ENCODE measurements around the gene ERC2. TPM values are rescaled to one million over a fixed set of nuclear protein-coding genes. Genes with fewer than 3 reads are reported as not detected.

ERC2 gene
- total and polyA plus RNA-seq, 9 donors, result 1.2 to 9.4 (median 5.4) TPM

- Histone ChIP-seq H3K4me1 (ENCODE audit: insufficient read depth) (peaks cover 16% of the 10 kb centered on the region), H3K9me3 (no peaks in the 10 kb centered on the region), H3K4me3 (no peak overlapping the region), H3K27me3 (no peaks in the 10 kb centered on the region), H3K27ac (no peak overlapping the region), H3K36me3 (no peaks in the 10 kb centered on the region)
- 81 to 85% (median 81%) methylated on average over 4 of the region's 4 CpGs for WGBS, 3 donors
- intact Hi-C loops (cut with DNase I), result loop anchor here in 2 of 4 donors (10.0 kb wide), 2 partner anchors 564 to 1194 kb away; partner anchors contain the start of gene WNT5A (in 1 of the 2)
- TF ChIP-seq EP300 (IDR thresholded peaks at IDR 0.05), result no peak
- TF ChIP-seq POLR2A (IDR thresholded peaks at IDR 0.05), result no peak
- TF ChIP-seq, protein P1, sequence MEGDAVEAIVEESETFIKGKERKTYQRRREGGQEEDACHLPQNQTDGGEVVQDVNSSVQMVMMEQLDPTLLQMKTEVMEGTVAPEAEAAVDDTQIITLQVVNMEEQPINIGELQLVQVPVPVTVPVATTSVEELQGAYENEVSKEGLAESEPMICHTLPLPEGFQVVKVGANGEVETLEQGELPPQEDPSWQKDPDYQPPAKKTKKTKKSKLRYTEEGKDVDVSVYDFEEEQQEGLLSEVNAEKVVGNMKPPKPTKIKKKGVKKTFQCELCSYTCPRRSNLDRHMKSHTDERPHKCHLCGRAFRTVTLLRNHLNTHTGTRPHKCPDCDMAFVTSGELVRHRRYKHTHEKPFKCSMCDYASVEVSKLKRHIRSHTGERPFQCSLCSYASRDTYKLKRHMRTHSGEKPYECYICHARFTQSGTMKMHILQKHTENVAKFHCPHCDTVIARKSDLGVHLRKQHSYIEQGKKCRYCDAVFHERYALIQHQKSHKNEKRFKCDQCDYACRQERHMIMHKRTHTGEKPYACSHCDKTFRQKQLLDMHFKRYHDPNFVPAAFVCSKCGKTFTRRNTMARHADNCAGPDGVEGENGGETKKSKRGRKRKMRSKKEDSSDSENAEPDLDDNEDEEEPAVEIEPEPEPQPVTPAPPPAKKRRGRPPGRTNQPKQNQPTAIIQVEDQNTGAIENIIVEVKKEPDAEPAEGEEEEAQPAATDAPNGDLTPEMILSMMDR (IDR thresholded peaks at IDR 0.05), result no peak
- no peak for DNase-seq
Observed at GRCh38 chr3:56048946-56049345, 419.3 kb downstream of the ERC2 start.

- 87 to 94% (median 93%) methylated on average over 1 of the region's 1 CpG for WGBS, 3 donors
- no peak overlapping the region for H3K4me3 ChIP-seq
- intact Hi-C loops (cut with DNase I), result loop anchor here in 2 of 4 donors (10.0 kb wide), 2 partner anchors 564 to 1194 kb away; partner anchors contain the start of gene WNT5A (in 1 of the 2)
- H3K4me1 ChIP-seq (ENCODE audit: insufficient read depth), result peaks cover 16% of the 10 kb centered on the region
- H3K27me3 ChIP-seq, result no peaks in the 10 kb centered on the region
- no peaks in the 10 kb centered on the region for H3K9me3 ChIP-seq
- no peak for TF ChIP-seq POLR2A (IDR thresholded peaks at IDR 0.05)
- no peak for TF ChIP-seq EP300 (IDR thresholded peaks at IDR 0.05)
- TF ChIP-seq, protein P1 (IDR thresholded peaks at IDR 0.05), result no peak
- no peak for DNase-seq
- no peaks in the 10 kb centered on the region for H3K36me3 ChIP-seq
- H3K27ac ChIP-seq, result no peak overlapping the region
Observed at GRCh38 chr3:56048331-56048730, 419.9 kb downstream of the ERC2 start.

DNA sequence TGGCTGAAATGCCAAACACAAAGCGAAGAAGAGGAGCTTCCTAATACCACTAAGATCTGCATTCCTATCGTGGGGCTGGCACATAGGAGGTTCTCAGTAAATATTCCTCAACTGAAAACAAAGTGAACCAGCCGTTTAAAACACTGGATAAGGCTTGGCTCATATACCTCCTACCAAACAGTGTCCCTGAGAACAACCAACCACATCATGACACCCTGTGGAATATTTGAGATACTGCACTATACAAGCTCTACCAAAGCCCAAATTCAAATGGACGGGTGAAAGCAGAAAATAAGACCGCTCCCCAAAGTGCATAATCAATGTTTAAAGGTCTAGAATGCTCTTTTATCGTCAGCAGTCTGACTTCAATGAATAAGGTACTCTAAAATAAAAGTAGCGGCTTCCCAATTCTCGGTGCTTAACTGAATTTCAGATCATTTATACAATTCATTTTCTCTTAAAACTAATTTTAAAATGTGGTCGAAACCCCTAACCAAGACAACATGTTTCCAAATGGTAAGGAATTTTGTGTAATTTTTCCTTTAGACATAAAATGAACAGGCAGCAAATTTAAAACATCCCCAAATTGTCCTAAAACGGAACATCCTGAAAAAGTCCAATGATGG lies 425.8 kb downstream of the ERC2 start:
- no peak overlapping the region for H3K4me3 ChIP-seq
- intact Hi-C loops (cut with DNase I), result loop anchor here in 3 of 4 donors (5.0 to 10.0 kb wide), 3 partner anchors 555 to 1188 kb away; partner anchors contain the start of gene WNT5A (in 3 of the 3)
- no peaks in the 10 kb centered on the region for H3K27me3 ChIP-seq
- H3K4me1 ChIP-seq (ENCODE audit: insufficient read depth), result no peaks in the 10 kb centered on the region
- no peak for DNase-seq
- H3K27ac ChIP-seq, result no peak overlapping the region
- H3K36me3 ChIP-seq, result no peaks in the 10 kb centered on the region
- no peak for TF ChIP-seq EP300 (IDR thresholded peaks at IDR 0.05)
- TF ChIP-seq POLR2A (IDR thresholded peaks at IDR 0.05), result no peak
- TF ChIP-seq, protein P1 (IDR thresholded peaks at IDR 0.05), result peak; percentile 53 to 66 (median 59)
- WGBS, 3 donors, result 31 to 38% (median 33%) methylated on average over 10 of the region's 10 CpGs
- H3K9me3 ChIP-seq, result no peaks in the 10 kb centered on the region

DNA sequence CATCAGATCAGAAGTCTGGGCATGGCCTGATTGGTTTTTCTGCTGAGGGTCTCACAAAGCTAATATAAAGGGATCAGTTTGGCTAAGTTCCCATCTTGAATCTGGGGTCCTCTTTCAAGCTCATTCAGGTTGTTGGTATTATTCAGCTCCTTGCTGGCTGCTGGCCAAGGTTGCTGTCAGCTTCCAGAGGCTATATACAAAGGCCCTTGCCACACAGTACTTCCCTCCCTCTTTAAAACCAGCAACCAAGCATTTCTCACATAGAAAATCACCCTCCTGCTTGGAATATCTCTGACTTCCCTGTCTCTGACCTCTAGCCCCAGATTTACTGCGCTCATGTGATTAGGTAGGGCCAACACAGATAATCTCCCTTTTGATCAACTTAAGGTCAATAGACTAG lies 442.9 kb downstream of the ERC2 start:
- Histone ChIP-seq H3K36me3 (no peaks in the 10 kb centered on the region), H3K9me3 (no peaks in the 10 kb centered on the region), H3K4me1 (ENCODE audit: insufficient read depth) (peaks cover 7% of the 10 kb centered on the region), H3K27me3 (no peaks in the 10 kb centered on the region), H3K27ac (no peak overlapping the region), H3K4me3 (no peak overlapping the region)
- 89 to 95% (median 91%) methylated on average over 1 of the region's 1 CpG for WGBS, 3 donors
- TF ChIP-seq POLR2A (IDR thresholded peaks at IDR 0.05), result no peak
- TF ChIP-seq EP300 (IDR thresholded peaks at IDR 0.05), result no peak
- TF ChIP-seq, protein P1 (IDR thresholded peaks at IDR 0.05), result no peak
- peak in 1 of 5 donors; percentile 41 for DNase-seq
- intact Hi-C loops (cut with DNase I), result no loop called here

All from ovary (tissue), 9 donors.